AG04450 (cell line): ENCODE data around the gene FGGY. TPM values are rescaled to one million over a fixed set of nuclear protein-coding genes. Genes with fewer than 3 reads are reported as not detected.
"Not testable (repeated sequence)": the region's sequence is repeated elsewhere in the genome, so short reads cannot be mapped to it uniquely, and the experiment has no call there.

Source experiments
- CTCF ChIA-PET: fragments of 300-600, 350-600 bp; formaldehyde crosslinking; extraction: SDS; loops from one replicate; lab custom pipeline; 2022; ENCODE audit warnings: antibody characterized with exemption, inconsistent platforms; lab: Charles Lee
- POLR2A ChIA-PET: fragments of 350-600 bp; formaldehyde crosslinking; extraction: SDS; loops from one replicate; lab custom pipeline; 2021; ENCODE audit warnings: antibody characterized with exemption, inconsistent platforms; lab: Yijun Ruan, JAX
- DNase-seq: peaks from one replicate; pipeline ENCODE4 v3.0.0-alpha.2; 2011; ENCODE audit warnings: low read depth, low spot score
- H3K27ac ChIP-seq: one replicate; pipeline ENCODE4 v1.5.1; 2012; ENCODE audit warnings: low read depth, low read length, control low read depth
- H3K27me3 ChIP-seq: one replicate; pipeline ENCODE4 v1.6.0; 2012; ENCODE audit warnings: low read length; ENCODE audit not compliant: control insufficient read depth, insufficient read depth
- H3K4me3 ChIP-seq: 2 replicates; pipeline ENCODE4 v1.5.1; 2011; ENCODE audit warnings: mild to moderate bottlenecking, low read depth, low read length, control low read depth
- H3K9me3 ChIP-seq: 2 replicates; pipeline ENCODE4 v1.5.1; 2012; ENCODE audit warnings: low read length; ENCODE audit not compliant: control insufficient read depth, insufficient read depth
- polyA plus RNA-seq: library from polyadenylated mRNA; depleted of rRNA; stranded (reverse); fragments of >200 nt; gene quantifications from 2 replicates; pipeline ENCODE4 v1.2.3, GENCODE V29; 2011
- TF ChIP-seq, protein P1 (sequence below): IDR thresholded peaks from 2 replicates; pipeline ENCODE4 v1.5.1; 2011; ENCODE audit warnings: low read depth, low read length, control low read depth, inconsistent platforms

The FGGY gene
- polyA plus RNA-seq, 1 experiment: 11.8 TPM

DNA sequence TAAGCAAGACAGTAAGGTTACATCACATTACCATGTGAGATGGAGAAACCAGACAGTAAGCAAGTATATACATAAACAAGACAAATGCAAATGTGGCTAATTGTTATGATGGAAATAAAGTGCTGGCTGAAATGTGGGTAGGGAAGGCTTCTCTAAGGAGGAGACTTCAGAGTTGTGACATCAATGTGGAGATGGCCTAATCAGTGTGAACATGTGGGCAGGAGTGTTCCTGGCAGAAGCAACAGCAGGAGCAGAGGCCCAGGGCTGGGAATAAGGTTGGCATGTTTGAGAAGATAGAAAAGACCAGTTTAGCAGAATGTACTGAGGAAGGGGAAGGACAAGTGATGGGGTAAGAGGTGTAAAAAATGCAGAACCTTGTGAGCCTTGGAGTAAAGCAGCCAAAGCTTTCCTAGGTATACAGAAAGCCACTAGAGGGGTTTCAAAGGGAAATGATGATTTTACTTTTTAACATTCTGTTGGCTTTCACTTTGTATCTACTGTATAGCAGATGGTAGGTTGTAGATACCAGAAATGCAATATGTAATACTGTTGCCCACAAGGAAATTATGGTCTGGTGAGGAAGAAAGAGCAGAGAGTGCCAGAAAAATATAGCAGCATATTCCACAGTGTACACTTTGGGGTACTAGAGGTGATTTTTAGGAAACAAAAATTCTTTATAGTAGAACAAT lies 197.4 kb downstream of the FGGY start:
- TF ChIP-seq, protein P1, sequence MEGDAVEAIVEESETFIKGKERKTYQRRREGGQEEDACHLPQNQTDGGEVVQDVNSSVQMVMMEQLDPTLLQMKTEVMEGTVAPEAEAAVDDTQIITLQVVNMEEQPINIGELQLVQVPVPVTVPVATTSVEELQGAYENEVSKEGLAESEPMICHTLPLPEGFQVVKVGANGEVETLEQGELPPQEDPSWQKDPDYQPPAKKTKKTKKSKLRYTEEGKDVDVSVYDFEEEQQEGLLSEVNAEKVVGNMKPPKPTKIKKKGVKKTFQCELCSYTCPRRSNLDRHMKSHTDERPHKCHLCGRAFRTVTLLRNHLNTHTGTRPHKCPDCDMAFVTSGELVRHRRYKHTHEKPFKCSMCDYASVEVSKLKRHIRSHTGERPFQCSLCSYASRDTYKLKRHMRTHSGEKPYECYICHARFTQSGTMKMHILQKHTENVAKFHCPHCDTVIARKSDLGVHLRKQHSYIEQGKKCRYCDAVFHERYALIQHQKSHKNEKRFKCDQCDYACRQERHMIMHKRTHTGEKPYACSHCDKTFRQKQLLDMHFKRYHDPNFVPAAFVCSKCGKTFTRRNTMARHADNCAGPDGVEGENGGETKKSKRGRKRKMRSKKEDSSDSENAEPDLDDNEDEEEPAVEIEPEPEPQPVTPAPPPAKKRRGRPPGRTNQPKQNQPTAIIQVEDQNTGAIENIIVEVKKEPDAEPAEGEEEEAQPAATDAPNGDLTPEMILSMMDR: no peak
- ChIA-PET POLR2A (no interaction called here), CTCF (no interaction called here)
- no peak overlapping the region for H3K4me3 ChIP-seq
- no peak overlapping the region for H3K27ac ChIP-seq
- no peaks in the 10 kb centered on the region for H3K27me3 ChIP-seq
- no peak for DNase-seq
- no peaks in the 10 kb centered on the region for H3K9me3 ChIP-seq

DNA sequence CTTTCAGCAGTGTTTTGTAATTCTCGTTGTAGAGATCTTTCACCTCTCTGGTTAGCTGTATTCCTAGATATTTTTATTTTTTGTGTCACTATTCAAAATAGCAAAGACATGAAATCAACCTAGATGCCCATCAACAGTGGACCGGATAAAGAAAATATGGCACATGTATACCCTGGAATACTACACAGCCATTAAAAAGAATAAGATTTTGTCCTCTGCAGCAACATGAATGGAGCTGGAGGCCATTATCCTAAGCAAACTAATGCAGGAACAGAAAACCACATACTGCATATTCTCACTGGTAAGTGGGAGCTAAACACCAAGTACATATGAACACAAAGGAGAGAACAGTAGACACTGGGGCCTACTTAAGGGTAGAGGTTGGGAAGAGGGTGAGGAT lies 199.3 kb downstream of the FGGY start:
- H3K27ac ChIP-seq, DNase-seq, H3K9me3 ChIP-seq, POLR2A ChIA-PET, H3K4me3 ChIP-seq, CTCF ChIA-PET, H3K27me3 ChIP-seq: not testable (repeated sequence)

DNA sequence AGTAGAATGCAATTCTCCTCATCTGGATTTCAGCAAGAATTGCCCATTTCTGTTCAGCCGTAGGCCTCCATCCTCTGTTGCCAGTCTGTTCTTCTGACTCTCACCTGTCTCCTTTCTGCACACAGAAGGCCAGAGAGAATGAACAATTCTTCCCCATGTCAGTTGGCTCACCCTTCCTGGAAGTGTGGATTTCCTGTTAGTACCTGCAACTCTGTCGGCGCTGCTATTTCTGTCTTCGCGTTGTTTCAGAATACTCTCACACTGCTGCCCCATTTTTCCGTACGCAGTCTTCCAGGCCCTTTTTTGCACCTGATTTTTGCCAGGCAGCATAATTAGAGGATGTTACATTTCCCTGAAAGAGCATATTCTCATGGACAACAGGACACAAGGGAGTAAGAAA lies 200.7 kb downstream of the FGGY start:
- TF ChIP-seq, protein P1: no peak
- no peak overlapping the region for H3K27ac ChIP-seq
- H3K27me3 ChIP-seq: no peaks in the 10 kb centered on the region
- H3K4me3 ChIP-seq: no peak overlapping the region
- H3K9me3 ChIP-seq: no peaks in the 10 kb centered on the region
- ChIA-PET CTCF (no interaction called here), POLR2A (no interaction called here)
- no peak for DNase-seq

DNA sequence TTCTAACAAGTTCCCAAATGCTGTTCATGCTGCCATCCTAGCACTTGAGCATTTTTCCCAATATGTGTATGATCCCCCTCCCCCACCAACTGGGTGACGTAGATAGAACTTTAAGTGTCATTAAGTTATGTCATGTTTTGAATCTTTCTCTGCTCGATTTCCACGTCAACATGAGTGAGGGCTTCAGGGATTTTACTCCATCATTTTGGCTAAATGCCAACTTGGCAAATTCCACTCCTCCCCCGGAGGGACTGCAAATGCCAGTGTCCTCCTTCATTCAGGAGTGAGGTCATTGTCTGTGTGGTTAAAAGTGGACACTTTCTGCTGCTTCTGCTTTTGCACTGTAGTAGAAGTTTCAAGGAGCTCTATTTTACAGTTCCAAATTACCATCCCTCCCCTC lies 201.7 kb downstream of the FGGY start:
- TF ChIP-seq, protein P1: no peak
- ChIA-PET CTCF (no interaction called here), POLR2A (no interaction called here)
- Histone ChIP-seq H3K27me3 (no peaks in the 10 kb centered on the region), H3K9me3 (no peaks in the 10 kb centered on the region), H3K4me3 (no peak overlapping the region), H3K27ac (no peak overlapping the region)
- DNase-seq: no peak

DNA sequence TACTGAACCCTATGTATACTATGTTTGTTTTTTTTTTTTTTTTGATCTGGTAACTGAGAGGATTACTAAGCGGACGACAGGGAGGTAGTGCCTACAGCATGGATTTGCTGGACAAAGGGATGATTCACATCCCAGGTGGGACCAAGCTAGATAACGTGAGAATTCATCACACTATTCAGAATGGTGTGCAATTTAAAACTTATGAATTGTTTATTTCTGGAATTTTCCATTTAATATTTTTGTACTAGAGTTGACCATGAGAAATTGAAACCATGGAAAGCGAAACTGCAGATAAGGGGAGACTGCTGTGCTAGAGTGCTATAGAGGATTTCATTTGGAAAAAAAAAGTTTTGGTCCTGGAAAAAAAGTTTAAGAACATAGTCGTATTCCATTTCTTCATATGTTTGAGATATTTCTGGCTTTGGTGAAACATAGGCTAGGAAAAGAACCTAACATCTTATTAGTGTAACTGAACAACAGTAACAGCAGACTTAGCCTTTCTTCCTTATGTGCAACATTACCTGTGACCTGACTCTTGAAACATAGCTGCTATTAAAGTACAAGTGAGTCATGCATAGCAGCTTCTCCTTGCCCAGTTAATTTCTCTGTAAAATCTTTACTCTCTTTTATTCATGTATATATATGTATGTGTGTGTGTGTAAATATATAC lies 202.5 kb downstream of the FGGY start:
- DNase-seq: no peak
- H3K27me3 ChIP-seq: no peaks in the 10 kb centered on the region
- ChIA-PET POLR2A (no interaction called here), CTCF (interaction anchor here (0.5 to 1.0 kb wide), 2 partner anchors 200 to 333 kb away, joined by 3 read pairs; no protein-coding TSS in a partner anchor)
- H3K9me3 ChIP-seq: no peaks in the 10 kb centered on the region
- TF ChIP-seq, protein P1: no peak
- no peak overlapping the region for H3K27ac ChIP-seq
- H3K4me3 ChIP-seq: no peak overlapping the region
